Sigmoid colon (tissue), 7 donors: ENCODE measurements around the gene DPF3. TPM values are rescaled to one million over a fixed set of nuclear protein-coding genes. Genes with fewer than 3 reads are reported as not detected.

ENCODE experiments used
- DNase-seq: peaks from one replicate; pipeline ENCODE4 v3.0.0-alpha.2; 2019
- H3K27ac ChIP-seq, 4 donors: fragments of 200-600 bp; sonication (generic); one replicate each; pipeline ENCODE4 v1.5.1; 2016 to 2019; ENCODE audit warnings: mild to moderate bottlenecking in 1 of 4
- H3K27me3 ChIP-seq, 3 donors: fragments of 200-600 bp; sonication (generic); one replicate each; pipeline ENCODE4 v1.5.1; 2019; ENCODE audit warnings: mild to moderate bottlenecking in 1 of 3
- H3K36me3 ChIP-seq, 4 donors: fragments of 200-600 bp; sonication (generic); one replicate each; pipeline ENCODE4 v1.5.1; 2016 to 2019
- H3K4me1 ChIP-seq, 4 donors: fragments of 200-600 bp; sonication (generic); one replicate each; pipeline ENCODE4 v1.5.1; 2017 to 2019
- H3K4me3 ChIP-seq, 4 donors: fragments of 200-600 bp; sonication (generic); one replicate each; pipeline ENCODE4 v1.5.1; 2017 to 2019; ENCODE audit warnings: mild to moderate bottlenecking in 2 of 4, moderate library complexity in 1 of 4
- H3K9me3 ChIP-seq, 4 donors: fragments of 200-600 bp in 3 of 4; sonication (generic) in 3 of 4; one replicate each; pipeline versions ENCODE4 v1.5.1 to v1.6.1; 2013 to 2019
- EP300 ChIP-seq, 4 donors: sonication (generic); formaldehyde crosslinking; IDR thresholded peaks; one replicate each; pipeline ENCODE4 v1.6.1; 2017; ENCODE audit warnings: antibody characterized with exemption in 4 of 4
- POLR2A ChIP-seq, 2 donors: fragments of 450-650 bp; IDR thresholded peaks; one replicate each; pipeline ENCODE4 v1.6.1; 2016; ENCODE audit warnings: antibody characterized with exemption in 2 of 2, mild to moderate bottlenecking in 2 of 2, moderate library complexity in 2 of 2
- POLR2AphosphoS5 ChIP-seq, 4 donors: sonication (generic); formaldehyde crosslinking; IDR thresholded peaks; one replicate each; pipeline ENCODE4 v1.6.1; 2017; ENCODE audit warnings: antibody characterized with exemption in 4 of 4
- WGBS, 2 donors: extraction: QIAGEN DNeasy Blood & Tissue Kit; methylation state at CpG; one replicate each; pipeline ENCODE4 v1.1.7; 2013; 5-methylcytosine and 5-hydroxymethylcytosine counted together
- intact Hi-C: fragments of 100-400 bp; cut with DNase I; formaldehyde crosslinking; loops from one replicate; pipeline ENCODE4 v1.15.1; 2023
- polyA plus RNA-seq, 3 donors: library from polyadenylated mRNA; stranded (reverse); fragments of 200-250 nt; gene quantifications; one replicate each; pipeline ENCODE4 v1.2.3, GENCODE V29; 2013
- total RNA-seq, 4 donors: library from RNA; depleted of rRNA; stranded (reverse); fragments of >200 nt; gene quantifications; one replicate each; pipeline ENCODE4 v1.1.0, GENCODE V29; 2016
- TF ChIP-seq, protein P1 (sequence below), 4 experiments: fragments of 450-650 bp in 3 of 4; fragments of 200-600 bp in 1 of 4; IDR thresholded peaks; one replicate each; pipeline ENCODE4 v1.5.1; 2016 to 2019; ENCODE audit warnings: antibody characterized with exemption in 4 of 4, mild to moderate bottlenecking in 3 of 4, moderate library complexity in 2 of 4
- donor health status: healthy with polysubstance abuse.
- donor health status: Bipolar disorder and iron deficiency.
- donor health status: healthy.

The DPF3 gene
- total and polyA plus RNA-seq, 7 donors, result 0.28 to 4.5 (median 2.3) TPM

GRCh38 chr14:72869407-72870329 is 24.2 kb downstream of the DPF3 start:
- Histone ChIP-seq H3K27ac (no peak overlapping the region), H3K27me3 (no peaks in the 10 kb centered on the region), H3K4me3 (no peak overlapping the region), H3K4me1 (peaks cover 0 to 10% (median 4%) of the 10 kb centered on the region in 4 donors), H3K9me3 (no peaks in the 10 kb centered on the region), H3K36me3 (no peaks in the 10 kb centered on the region)
- intact Hi-C loops, result no loop called here
- no peak for DNase-seq
- WGBS, 2 donors, result 87 to 92% methylated on average over 8 of the region's 8 CpGs
- TF ChIP-seq POLR2A (IDR thresholded peaks at IDR 0.05) (no peak), EP300 (IDR thresholded peaks at IDR 0.05) (no peak), POLR2AphosphoS5 (IDR thresholded peaks at IDR 0.05) (no peak)
- TF ChIP-seq, protein P1, sequence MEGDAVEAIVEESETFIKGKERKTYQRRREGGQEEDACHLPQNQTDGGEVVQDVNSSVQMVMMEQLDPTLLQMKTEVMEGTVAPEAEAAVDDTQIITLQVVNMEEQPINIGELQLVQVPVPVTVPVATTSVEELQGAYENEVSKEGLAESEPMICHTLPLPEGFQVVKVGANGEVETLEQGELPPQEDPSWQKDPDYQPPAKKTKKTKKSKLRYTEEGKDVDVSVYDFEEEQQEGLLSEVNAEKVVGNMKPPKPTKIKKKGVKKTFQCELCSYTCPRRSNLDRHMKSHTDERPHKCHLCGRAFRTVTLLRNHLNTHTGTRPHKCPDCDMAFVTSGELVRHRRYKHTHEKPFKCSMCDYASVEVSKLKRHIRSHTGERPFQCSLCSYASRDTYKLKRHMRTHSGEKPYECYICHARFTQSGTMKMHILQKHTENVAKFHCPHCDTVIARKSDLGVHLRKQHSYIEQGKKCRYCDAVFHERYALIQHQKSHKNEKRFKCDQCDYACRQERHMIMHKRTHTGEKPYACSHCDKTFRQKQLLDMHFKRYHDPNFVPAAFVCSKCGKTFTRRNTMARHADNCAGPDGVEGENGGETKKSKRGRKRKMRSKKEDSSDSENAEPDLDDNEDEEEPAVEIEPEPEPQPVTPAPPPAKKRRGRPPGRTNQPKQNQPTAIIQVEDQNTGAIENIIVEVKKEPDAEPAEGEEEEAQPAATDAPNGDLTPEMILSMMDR (IDR thresholded peaks at IDR 0.05), result no peak

DNA sequence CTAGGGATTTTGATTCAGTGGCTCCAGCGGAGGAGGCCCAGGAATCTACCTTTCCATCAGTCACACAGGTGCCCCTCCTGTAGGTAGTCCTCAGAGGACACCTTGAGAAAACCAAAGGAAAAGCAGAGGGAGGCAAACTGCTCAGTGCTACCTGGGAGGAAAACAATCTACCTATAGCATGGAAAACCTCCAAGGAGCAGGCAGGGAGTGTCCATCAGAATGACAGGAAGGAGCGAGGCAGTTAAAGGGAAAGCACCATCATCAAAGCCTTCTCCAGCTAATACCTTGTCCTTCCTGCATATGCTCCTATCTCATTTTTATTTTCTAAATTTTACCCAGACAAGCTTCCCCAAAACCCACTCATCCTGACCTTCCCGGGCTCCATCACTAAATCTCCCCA is 25.4 kb downstream of the DPF3 start:
- Histone ChIP-seq H3K4me1 (peaks cover 0 to 10% (median 4%) of the 10 kb centered on the region in 4 donors), H3K9me3 (no peaks in the 10 kb centered on the region), H3K4me3 (no peak overlapping the region), H3K36me3 (no peaks in the 10 kb centered on the region), H3K27me3 (no peaks in the 10 kb centered on the region), H3K27ac (no peak overlapping the region)
- 63 to 85% methylated on average over 3 of the region's 3 CpGs for WGBS, 2 donors
- no peak for DNase-seq
- intact Hi-C loops, result no loop called here
- no peak for TF ChIP-seq EP300 (IDR thresholded peaks at IDR 0.05)
- TF ChIP-seq, protein P1 (IDR thresholded peaks at IDR 0.05), result no peak
- TF ChIP-seq POLR2A (IDR thresholded peaks at IDR 0.05), result no peak
- TF ChIP-seq POLR2AphosphoS5 (IDR thresholded peaks at IDR 0.05), result no peak

DNA sequence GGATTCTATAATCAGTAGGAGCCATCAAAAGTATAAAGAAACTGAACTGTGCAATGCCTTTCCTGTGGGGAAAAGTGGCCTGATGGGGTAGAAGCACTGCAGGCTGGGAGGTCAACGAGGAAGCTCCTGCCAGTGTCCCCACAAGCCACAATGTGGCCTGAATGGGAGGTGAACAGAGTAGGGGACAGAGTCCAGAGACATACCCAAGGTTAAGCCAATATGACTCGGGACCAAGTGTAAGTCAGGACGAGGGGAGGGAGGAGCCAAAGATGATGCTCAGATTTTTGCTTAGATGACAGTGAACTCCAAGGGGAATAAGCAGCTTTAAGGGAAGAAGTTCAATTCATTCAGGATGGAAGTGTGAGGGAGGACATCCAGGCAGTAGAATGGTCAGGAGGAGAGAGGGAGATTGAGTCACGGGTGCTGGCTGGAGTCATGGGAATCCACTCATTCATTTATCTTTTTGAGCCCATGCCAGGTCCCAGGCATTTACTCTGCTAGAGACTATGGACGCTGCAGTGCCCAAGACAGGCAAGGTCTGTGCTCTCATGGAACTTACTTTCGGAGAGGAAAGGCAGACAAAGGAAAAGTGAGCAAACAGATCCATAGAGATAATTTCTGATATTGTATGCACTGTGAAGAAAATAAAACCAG is 29.1 kb downstream of the DPF3 start:
- DNase-seq, result no peak
- intact Hi-C loops, result no loop called here
- Histone ChIP-seq H3K4me3 (no peak overlapping the region), H3K27ac (no peak overlapping the region), H3K27me3 (no peaks in the 10 kb centered on the region), H3K9me3 (no peaks in the 10 kb centered on the region), H3K36me3 (no peaks in the 10 kb centered on the region), H3K4me1 (peaks cover 0 to 5% (median 0%) of the 10 kb centered on the region in 4 donors)
- 86 to 87% methylated on average over 6 of the region's 6 CpGs for WGBS, 2 donors
- no peak for TF ChIP-seq POLR2A (IDR thresholded peaks at IDR 0.05)
- no peak for TF ChIP-seq EP300 (IDR thresholded peaks at IDR 0.05)
- TF ChIP-seq POLR2AphosphoS5 (IDR thresholded peaks at IDR 0.05), result no peak
- TF ChIP-seq, protein P1 (IDR thresholded peaks at IDR 0.05), result no peak

- no peak overlapping the region for H3K4me3 ChIP-seq
- no peaks in the 10 kb centered on the region for H3K4me1 ChIP-seq
- no peaks in the 10 kb centered on the region for H3K9me3 ChIP-seq
- H3K36me3 ChIP-seq, result no peaks in the 10 kb centered on the region
- intact Hi-C loops, result no loop called here
- H3K27ac ChIP-seq, result no peak overlapping the region
- TF ChIP-seq, protein P1 (IDR thresholded peaks at IDR 0.05), result no peak
- TF ChIP-seq POLR2A (IDR thresholded peaks at IDR 0.05), result no peak
- no peak for TF ChIP-seq EP300 (IDR thresholded peaks at IDR 0.05)
- TF ChIP-seq POLR2AphosphoS5 (IDR thresholded peaks at IDR 0.05), result no peak
- WGBS, 2 donors, result 65 to 86% methylated on average over 7 of the region's 7 CpGs
- DNase-seq, result no peak
- H3K27me3 ChIP-seq, result no peaks in the 10 kb centered on the region
These were observed 30.5 kb downstream of the DPF3 start for GRCh38 chr14:72863216-72864006.
